Activated CD8-positive, alpha-beta memory T cell treated with anti-CD3 and anti-CD28 coated beads, Interleukin-2, amount 50 U/mL, for 4 hours (primary cell): ENCODE data around the gene SLC44A2.

Experiments used
- DNase-seq: peaks from one replicate; pipeline ENCODE4 v3.0.0-alpha.2; 2020

The SLC44A2 gene

GRCh38 chr19:10617409-10618121 lies 7.8 kb upstream of the SLC44A2 start:
- DNase-seq, result no peak

- no peak for DNase-seq
Measured at GRCh38 chr19:10618846-10619245, 6.5 kb upstream of the SLC44A2 start.

GRCh38 chr19:10620786-10621185 lies 4.6 kb upstream of the SLC44A2 start:
- no peak for DNase-seq

- no peak for DNase-seq
Measured at GRCh38 chr19:10621966-10622365, 3.4 kb upstream of the SLC44A2 start.

GRCh38 chr19:10624585-10624984 lies 768 bp upstream of the SLC44A2 start:
- no peak for DNase-seq

GRCh38 chr19:10625762-10626138 lies 397 bp downstream of the SLC44A2 start:
- DNase-seq, result no peak

- no peak for DNase-seq
Measured at GRCh38 chr19:10631874-10632273, 6.5 kb downstream of the SLC44A2 start.

- no peak for DNase-seq
Measured at GRCh38 chr19:10634430-10634829, 9.1 kb downstream of the SLC44A2 start.

GRCh38 chr19:10634963-10635362 lies 9.6 kb downstream of the SLC44A2 start:
- DNase-seq, result no peak

GRCh38 chr19:10636304-10636972 lies 11.1 kb downstream of the SLC44A2 start:
- no peak for DNase-seq

- no peak for DNase-seq
Measured at GRCh38 chr19:10637894-10638293, 12.5 kb downstream of the SLC44A2 start.

- no peak for DNase-seq
Measured at GRCh38 chr19:10639836-10640235, 14.5 kb downstream of the SLC44A2 start.

- no peak for DNase-seq
Measured at GRCh38 chr19:10640361-10640760, 15.0 kb downstream of the SLC44A2 start.

- no peak for DNase-seq
Measured at GRCh38 chr19:10641248-10641647, 15.9 kb downstream of the SLC44A2 start.

- DNase-seq, result no peak
Measured at GRCh38 chr19:10642473-10643171, 17.3 kb downstream of the SLC44A2 start.

GRCh38 chr19:10643172-10643967 lies 18.0 kb downstream of the SLC44A2 start:
- no peak for DNase-seq

- no peak for DNase-seq
Measured at GRCh38 chr19:10643968-10644259, 18.6 kb downstream of the SLC44A2 start.

- DNase-seq, result peak; percentile 88
Measured at GRCh38 chr19:10644260-10645007, 19.1 kb downstream of the SLC44A2 start.

- DNase-seq, result no peak
Measured at GRCh38 chr19:10646456-10647159, 21.3 kb downstream of the SLC44A2 start.

GRCh38 chr19:10648360-10648759 lies 23.0 kb downstream of the SLC44A2 start:
- no peak for DNase-seq

GRCh38 chr19:10651851-10652250 lies 26.5 kb downstream of the SLC44A2 start:
- no peak for DNase-seq

- DNase-seq, result no peak
Measured at GRCh38 chr19:10653482-10653731, 28.1 kb downstream of the SLC44A2 start.
